OCI-LY7 (cell line): ENCODE results near the gene FAM118A. TPM values are rescaled to one million over a fixed set of nuclear protein-coding genes. Genes with fewer than 3 reads are reported as not detected.

Experiments used
- BruUV-seq: library from RNA; stranded (reverse); fragments of 400-500 nt; replicated peaks from 2 replicates; lab custom pipeline; 2021; lab: Mats Ljungman, UMichigan
- CTCF ChIA-PET: fragments of 300-600 bp; sonication (Branson Sonifier 250); formaldehyde crosslinking; loops from one replicate; lab custom pipeline; 2022; ENCODE audit warnings: antibody characterized with exemption; ENCODE audit not compliant: unreplicated experiment; lab: Charles Lee
- POLR2A ChIA-PET: fragments of 300-600 bp; sonication (Branson Sonifier 250); formaldehyde crosslinking; loops from one replicate; lab custom pipeline; 2022; ENCODE audit warnings: antibody characterized with exemption; lab: Charles Lee
- DNase-seq: peaks from one replicate; pipeline ENCODE4 v3.0.0-alpha.2; 2015; ENCODE audit warnings: low spot score
- H2AFZ ChIP-seq: fragments of 200-600 bp; sonication (generic), shearing (Covaris generic); 2 replicates; pipeline ENCODE4 v1.6.1; 2014; ENCODE audit warnings: mild to moderate bottlenecking, antibody characterized with exemption, low read length, moderate library complexity
- H3K27ac ChIP-seq: fragments of 200-600 bp; sonication (generic); 2 replicates; pipeline ENCODE4 v1.5.1; 2014; ENCODE audit warnings: mixed run types, low read depth, mild to moderate bottlenecking, moderate library complexity, low read length, inconsistent platforms; ENCODE audit not compliant: poor library complexity, severe bottlenecking
- H3K36me3 ChIP-seq: fragments of 200-600 bp; sonication (generic); 2 replicates; pipeline ENCODE4 v1.6.1; 2014; ENCODE audit warnings: mild to moderate bottlenecking, antibody characterized with exemption, low read length, moderate library complexity, mixed read lengths; ENCODE audit not compliant: insufficient read depth
- H3K4me1 ChIP-seq: fragments of 200-600 bp; sonication (generic); 2 replicates; pipeline ENCODE4 v1.5.1; 2014; ENCODE audit warnings: mild to moderate bottlenecking, low read length; ENCODE audit not compliant: insufficient read depth, poor library complexity, severe bottlenecking
- H3K4me2 ChIP-seq: fragments of 200-600 bp; sonication (generic); 2 replicates; pipeline ENCODE4 v1.6.1; 2014; ENCODE audit warnings: mild to moderate bottlenecking, low read length
- H3K4me3 ChIP-seq: fragments of 200-600 bp; sonication (generic); 2 replicates; pipeline ENCODE4 v1.5.1; 2014; ENCODE audit warnings: mild to moderate bottlenecking, low read depth, low read length; ENCODE audit not compliant: poor library complexity, severe bottlenecking
- H3K79me2 ChIP-seq: fragments of 200-600 bp; sonication (generic); 2 replicates; pipeline ENCODE4 v1.6.1; 2016; ENCODE audit warnings: low read depth, mild to moderate bottlenecking, low read length, moderate library complexity, mixed read lengths; ENCODE audit not compliant: insufficient read depth
- H3K9me2 ChIP-seq: fragments of 200-600 bp; sonication (generic); 2 replicates; pipeline ENCODE4 v1.6.1; 2016; ENCODE audit warnings: mild to moderate bottlenecking, low read length, mixed read lengths; ENCODE audit not compliant: insufficient read depth
- H3K9me3 ChIP-seq: fragments of 200-600 bp; sonication (generic); 2 replicates; pipeline ENCODE4 v1.6.1; 2014; ENCODE audit warnings: mild to moderate bottlenecking, mixed run types, low read length, mixed read lengths
- H4K20me1 ChIP-seq: fragments of 200-600 bp; sonication (generic); 2 replicates; pipeline ENCODE4 v1.6.1; 2014; ENCODE audit warnings: mild to moderate bottlenecking, antibody characterized with exemption, low read length, moderate library complexity, mixed read lengths; ENCODE audit not compliant: insufficient read depth
- CTCF ChIP-seq: fragments of 200-600 bp; sonication (generic); conservative IDR thresholded peaks from 2 replicates; pipeline ENCODE4 v1.5.1; 2014; ENCODE audit warnings: mild to moderate bottlenecking, antibody characterized with exemption, low read length, moderate library complexity, mixed read lengths
- EZH2phosphoT487 ChIP-seq: fragments of 200-600 bp; sonication (generic); IDR thresholded peaks from 2 replicates; pipeline ENCODE4 v1.6.1; 2018; ENCODE audit warnings: low read depth, borderline replicate concordance, mild to moderate bottlenecking, mixed run types, antibody characterized with exemption, low read length, moderate library complexity, mixed read lengths
- intact Hi-C: fragments of 100-400 bp; cut with micrococcal nuclease; formaldehyde crosslinking; loops from one replicate; pipeline ENCODE4 v1.10.0; 2022; ENCODE audit not compliant: unreplicated experiment
- total RNA-seq, 2 experiments: library from RNA; depleted of rRNA in 1 of 2; stranded (reverse); fragments of >200 nt in 1 of 2; shearing (Covaris generic) in 1 of 2; gene quantifications; 2 replicates each; pipeline ENCODE4 v1.2.3, GENCODE V29; 2014 to 2022

Gene FAM118A
- total RNA-seq, 2 experiments from 2014 or later = 27.6 to 41.5 TPM

- no peak for DNase-seq
- H3K9me3 ChIP-seq = no peaks in the 10 kb centered on the region
- peaks cover 69% of the 10 kb centered on the region for H3K36me3 ChIP-seq
- POLR2A ChIA-PET = no interaction called here
- no peaks in the 10 kb centered on the region for H4K20me1 ChIP-seq
- H3K79me2 ChIP-seq = no peaks in the 10 kb centered on the region
- H3K4me1 ChIP-seq = no peaks in the 10 kb centered on the region
- H3K27ac ChIP-seq = no peak overlapping the region
- CTCF ChIA-PET = no interaction called here
- BruUV-seq = no TSS peak
- no peak overlapping the region for H2AFZ ChIP-seq
- H3K4me3 ChIP-seq = no peak overlapping the region
- no peaks in the 10 kb centered on the region for H3K9me2 ChIP-seq
- H3K4me2 ChIP-seq = no peak overlapping the region
- intact Hi-C loops = no loop called here
- TF ChIP-seq EZH2phosphoT487 (no peak), CTCF (no peak)
Observed at GRCh38 chr22:45331486-45331885, 21.8 kb downstream of the FAM118A start.

- TF ChIP-seq EZH2phosphoT487 (no peak), CTCF (no peak)
- Histone ChIP-seq H3K36me3 (peaks cover 68% of the 10 kb centered on the region), H3K4me1 (no peaks in the 10 kb centered on the region), H2AFZ (no peak overlapping the region), H3K9me3 (no peaks in the 10 kb centered on the region), H3K79me2 (no peaks in the 10 kb centered on the region), H3K27ac (no peak overlapping the region), H4K20me1 (no peaks in the 10 kb centered on the region), H3K4me3 (no peak overlapping the region), H3K9me2 (no peaks in the 10 kb centered on the region), H3K4me2 (no peak overlapping the region)
- ChIA-PET POLR2A (no interaction called here), CTCF (no interaction called here)
- DNase-seq = no peak
- intact Hi-C loops = no loop called here
- BruUV-seq = no TSS peak
Observed at GRCh38 chr22:45332001-45332400, 22.3 kb downstream of the FAM118A start.

- Histone ChIP-seq H3K9me3 (no peaks in the 10 kb centered on the region), H3K27ac (no peak overlapping the region), H3K4me1 (no peaks in the 10 kb centered on the region), H3K4me3 (no peak overlapping the region), H3K4me2 (no peak overlapping the region), H3K36me3 (peaks cover 55% of the 10 kb centered on the region; the same call in 1 of the 2 replicates), H3K79me2 (no peaks in the 10 kb centered on the region), H4K20me1 (no peaks in the 10 kb centered on the region), H2AFZ (no peak overlapping the region), H3K9me2 (no peaks in the 10 kb centered on the region)
- TF ChIP-seq EZH2phosphoT487 (no peak), CTCF (no peak)
- intact Hi-C loops = no loop called here
- no TSS peak for BruUV-seq
- ChIA-PET POLR2A (no interaction called here), CTCF (no interaction called here)
- DNase-seq = no peak
Observed at GRCh38 chr22:45334068-45334467, 24.3 kb downstream of the FAM118A start.
